Glutamatergic neuron (in vitro differentiated cells): ENCODE measurements around the gene APEH. TPM values are rescaled to one million over a fixed set of nuclear protein-coding genes. Genes with fewer than 3 reads are reported as not detected.

Experiments
- DNase-seq: peaks from one replicate; pipeline ENCODE4 v3.0.0; 2022
- H3K27ac Mint-ChIP-seq: one replicate; pipeline ENCODE4 v1.8.0; 2020; ENCODE audit warnings: mild to moderate bottlenecking, mixed read lengths, inconsistent platforms; ENCODE audit not compliant: unreplicated experiment
- H3K27me3 Mint-ChIP-seq: one replicate; pipeline ENCODE4 v1.8.0; 2020; ENCODE audit warnings: mild to moderate bottlenecking, moderate library complexity, mixed read lengths, inconsistent platforms; ENCODE audit not compliant: unreplicated experiment
- H3K36me3 Mint-ChIP-seq: one replicate; pipeline ENCODE4 v1.8.0; 2020; ENCODE audit warnings: mild to moderate bottlenecking, mixed read lengths, inconsistent platforms; ENCODE audit not compliant: unreplicated experiment
- H3K4me1 Mint-ChIP-seq: one replicate; pipeline ENCODE4 v1.8.0; 2020; ENCODE audit warnings: mild to moderate bottlenecking, low read depth, mixed read lengths, inconsistent platforms; ENCODE audit not compliant: unreplicated experiment
- H3K4me3 Mint-ChIP-seq: one replicate; pipeline ENCODE4 v1.8.0; 2020; ENCODE audit warnings: mild to moderate bottlenecking, mixed read lengths, inconsistent platforms; ENCODE audit not compliant: unreplicated experiment
- H3K9me3 Mint-ChIP-seq: one replicate; pipeline ENCODE4 v1.8.0; 2020; ENCODE audit warnings: mild to moderate bottlenecking, moderate library complexity, mixed read lengths, inconsistent platforms; ENCODE audit not compliant: unreplicated experiment
- CTCF ChIP-seq: fragments of 200-600 bp; sonication (generic); IDR thresholded peaks from one replicate; pipeline ENCODE4 v1.5.0; 2021; ENCODE audit not compliant: partially characterized antibody, unreplicated experiment
- total RNA-seq: library from RNA; stranded (reverse); fragmentation: NEBNext Ultra II Directional; extraction: Animal tissue kit (Norgen Biotek cat#: 25700); gene quantifications from one replicate; pipeline ENCODE4 v1.2.1, GENCODE V29; 2021; ENCODE audit not compliant: unreplicated experiment

The APEH gene
- total RNA-seq, 1 donor from 2014 or later: 119 TPM

- no peak for TF ChIP-seq CTCF
- Mint-ChIP-seq H3K27me3 (peaks cover 8% of the 10 kb centered on the region), H3K9me3 (peaks cover 4% of the 10 kb centered on the region), H3K4me3 (no peak overlapping the region), H3K4me1 (peaks cover 8% of the 10 kb centered on the region), H3K36me3 (no peaks in the 10 kb centered on the region), H3K27ac (no peak overlapping the region)
- no peak for DNase-seq
These were observed 38.6 kb downstream of the APEH start for GRCh38 chr3:49712631-49713317.

GRCh38 chr3:49713336-49714105 lies 39.4 kb downstream of the APEH start:
- no peak overlapping the region for H3K4me3 Mint-ChIP-seq
- no peak for DNase-seq
- peaks cover 3% of the 10 kb centered on the region for H3K4me1 Mint-ChIP-seq
- peaks cover 4% of the 10 kb centered on the region for H3K9me3 Mint-ChIP-seq
- H3K27ac Mint-ChIP-seq: no peak overlapping the region
- no peak for TF ChIP-seq CTCF
- no peaks in the 10 kb centered on the region for H3K36me3 Mint-ChIP-seq
- peaks cover 6% of the 10 kb centered on the region for H3K27me3 Mint-ChIP-seq

GRCh38 chr3:49714728-49715550 lies 40.8 kb downstream of the APEH start:
- Mint-ChIP-seq H3K4me3 (no peak overlapping the region), H3K4me1 (peaks cover 8% of the 10 kb centered on the region), H3K27ac (no peak overlapping the region)

GRCh38 chr3:49715611-49716121 lies 41.5 kb downstream of the APEH start:
- H3K27ac Mint-ChIP-seq: no peak overlapping the region
- H3K4me1 Mint-ChIP-seq: peaks cover 9% of the 10 kb centered on the region

More at GRCh38 chr3:49714728-49715550, 40.8 kb downstream of the APEH start:
- Mint-ChIP-seq H3K36me3 (no peaks in the 10 kb centered on the region), H3K27me3 (peaks cover 14% of the 10 kb centered on the region), H3K9me3 (peaks cover 8% of the 10 kb centered on the region)
- no peak for TF ChIP-seq CTCF
- DNase-seq: no peak

More at GRCh38 chr3:49715611-49716121, 41.5 kb downstream of the APEH start:
- Mint-ChIP-seq H3K27me3 (peaks cover 20% of the 10 kb centered on the region), H3K9me3 (peaks cover 11% of the 10 kb centered on the region), H3K4me3 (no peak overlapping the region), H3K36me3 (no peaks in the 10 kb centered on the region)
- no peak for DNase-seq
- TF ChIP-seq CTCF: no peak
